Astrocyte (in vitro differentiated cells and primary cell): ENCODE results near the gene JAG2. TPM values are rescaled to one million over a fixed set of nuclear protein-coding genes. Genes with fewer than 3 reads are reported as not detected.

Experiments
- DNase-seq: peaks from one replicate; pipeline ENCODE4 v3.0.0-alpha.2; 2010; ENCODE audit warnings: low read depth
- FAIRE-seq: peaks from 2 replicates; lab custom pipeline; 2011; peaks lifted over from hg19 to GRCh38; lab: Jason Lieb, UNC
- H2AFZ ChIP-seq: 2 replicates; pipeline ENCODE4 v1.6.0; 2012; ENCODE audit warnings: low read depth, low read length, inconsistent platforms
- H3K27ac ChIP-seq: 2 replicates; pipeline ENCODE4 v1.5.1; 2011; ENCODE audit warnings: low read depth, low read length, inconsistent platforms
- H3K27me3 ChIP-seq: 2 replicates; pipeline ENCODE4 v1.6.0; 2011; ENCODE audit warnings: low read length, inconsistent platforms; ENCODE audit not compliant: insufficient read depth
- H3K36me3 ChIP-seq: 2 replicates; pipeline ENCODE4 v1.5.1; 2011; ENCODE audit warnings: low read length, inconsistent platforms; ENCODE audit not compliant: insufficient read depth
- H3K4me1 ChIP-seq: 2 replicates; pipeline ENCODE4 v1.5.1; 2011; ENCODE audit warnings: low read length, inconsistent platforms; ENCODE audit not compliant: insufficient read depth
- H3K4me2 ChIP-seq: 2 replicates; pipeline ENCODE4 v1.6.0; 2012; ENCODE audit warnings: low read length, inconsistent platforms
- H3K4me3 ChIP-seq: 2 replicates; pipeline ENCODE4 v1.5.1; 2011; ENCODE audit warnings: low read depth, mild to moderate bottlenecking, low read length, inconsistent platforms; ENCODE audit not compliant: insufficient read depth
- H3K79me2 ChIP-seq: 2 replicates; pipeline ENCODE4 v1.6.0; 2012; ENCODE audit warnings: mild to moderate bottlenecking, low read length, inconsistent platforms; ENCODE audit not compliant: insufficient read depth
- H3K9ac ChIP-seq: 2 replicates; pipeline ENCODE4 v1.6.0; 2012; ENCODE audit warnings: mild to moderate bottlenecking, low read length, inconsistent platforms
- H3K9me3 ChIP-seq: 2 replicates; pipeline ENCODE4 v1.5.1; 2012; ENCODE audit warnings: low read depth, mild to moderate bottlenecking, low read length, inconsistent platforms; ENCODE audit not compliant: insufficient read depth
- H4K20me1 ChIP-seq: 2 replicates; pipeline ENCODE4 v1.6.0; 2012; ENCODE audit warnings: low read length, inconsistent platforms; ENCODE audit not compliant: insufficient read depth
- H3K27ac Mint-ChIP-seq: one replicate; pipeline ENCODE4 v1.8.0; 2021; ENCODE audit warnings: mild to moderate bottlenecking, mixed read lengths; ENCODE audit not compliant: unreplicated experiment
- H3K27me3 Mint-ChIP-seq: one replicate; pipeline ENCODE4 v1.8.0; 2021; ENCODE audit warnings: low read depth, mixed read lengths; ENCODE audit not compliant: unreplicated experiment
- H3K36me3 Mint-ChIP-seq: one replicate; pipeline ENCODE4 v1.8.0; 2021; ENCODE audit warnings: low read depth, mixed read lengths; ENCODE audit not compliant: unreplicated experiment
- H3K4me1 Mint-ChIP-seq: one replicate; pipeline ENCODE4 v1.8.0; 2021; ENCODE audit warnings: low read depth, mixed read lengths; ENCODE audit not compliant: unreplicated experiment
- H3K4me3 Mint-ChIP-seq: one replicate; pipeline ENCODE4 v1.8.0; 2021; ENCODE audit warnings: mild to moderate bottlenecking, moderate library complexity, mixed read lengths; ENCODE audit not compliant: unreplicated experiment
- H3K9me3 Mint-ChIP-seq: one replicate; pipeline ENCODE4 v1.8.0; 2021; ENCODE audit warnings: mild to moderate bottlenecking, mixed read lengths; ENCODE audit not compliant: unreplicated experiment
- CTCF ChIP-seq: IDR thresholded peaks from 2 replicates; pipeline ENCODE4 v1.5.1; 2011; ENCODE audit warnings: low read depth, mild to moderate bottlenecking, inconsistent platforms, low read length, moderate library complexity; ENCODE audit not compliant: insufficient read depth
- EZH2 ChIP-seq: IDR thresholded peaks from 2 replicates; pipeline ENCODE4 v1.6.1; 2012; ENCODE audit warnings: mild to moderate bottlenecking, low read length, inconsistent platforms; ENCODE audit not compliant: insufficient read depth
- total RNA-seq: library from RNA; stranded (reverse); gene quantifications from 2 replicates; pipeline ENCODE4 v1.2.1, GENCODE V29; 2021

Gene JAG2
- total RNA-seq, 1 donor from 2014 or later = 6.6 TPM

- peaks cover 3% of the 10 kb centered on the region for H3K9me3 Mint-ChIP-seq
- Histone ChIP-seq H3K27ac (no peak overlapping the region), H3K4me3 (no peak overlapping the region), H3K4me2 (no peak overlapping the region), H3K27me3 (peaks cover 32% of the 10 kb centered on the region), H3K4me1 (no peaks in the 10 kb centered on the region), H3K9ac (no peak overlapping the region), H3K9me3 (no peaks in the 10 kb centered on the region), H3K79me2 (no peaks in the 10 kb centered on the region), H4K20me1 (no peaks in the 10 kb centered on the region), H2AFZ (no peak overlapping the region), H3K36me3 (no peaks in the 10 kb centered on the region)
- H3K27ac Mint-ChIP-seq = no peak overlapping the region
- no peak overlapping the region for H3K4me3 Mint-ChIP-seq
- FAIRE-seq (no peak), DNase-seq (no peak)
- no peaks in the 10 kb centered on the region for H3K36me3 Mint-ChIP-seq
- TF ChIP-seq CTCF (no peak), EZH2 (no peak)
- no peaks in the 10 kb centered on the region for H3K4me1 Mint-ChIP-seq
- peaks cover 42% of the 10 kb centered on the region for H3K27me3 Mint-ChIP-seq
Observed at GRCh38 chr14:105108516-105108864, 60.1 kb downstream of the JAG2 start.

GRCh38 chr14:105107781-105108515, 60.6 kb downstream of the JAG2 start:
- Histone ChIP-seq H3K36me3 (no peaks in the 10 kb centered on the region), H3K79me2 (no peaks in the 10 kb centered on the region), H3K27ac (no peak overlapping the region), H3K9me3 (no peaks in the 10 kb centered on the region), H3K4me3 (no peak overlapping the region), H2AFZ (no peak overlapping the region), H3K9ac (no peak overlapping the region), H3K4me1 (no peaks in the 10 kb centered on the region), H3K4me2 (no peak overlapping the region), H4K20me1 (no peaks in the 10 kb centered on the region), H3K27me3 (peaks cover 36% of the 10 kb centered on the region)
- DNase-seq (no peak), FAIRE-seq (no peak)
- H3K27ac Mint-ChIP-seq = no peak overlapping the region
- peaks cover 47% of the 10 kb centered on the region for H3K27me3 Mint-ChIP-seq
- no peak overlapping the region for H3K4me3 Mint-ChIP-seq
- no peaks in the 10 kb centered on the region for H3K4me1 Mint-ChIP-seq
- TF ChIP-seq CTCF (no peak), EZH2 (no peak)
- peaks cover 5% of the 10 kb centered on the region for H3K9me3 Mint-ChIP-seq
- H3K36me3 Mint-ChIP-seq = no peaks in the 10 kb centered on the region

- Histone ChIP-seq H3K9me3 (no peaks in the 10 kb centered on the region), H3K27me3 (peaks cover 38% of the 10 kb centered on the region), H4K20me1 (no peaks in the 10 kb centered on the region), H3K4me1 (no peaks in the 10 kb centered on the region), H3K9ac (no peak overlapping the region), H3K79me2 (no peaks in the 10 kb centered on the region), H2AFZ (no peak overlapping the region), H3K27ac (no peak overlapping the region), H3K4me2 (no peak overlapping the region), H3K4me3 (no peak overlapping the region), H3K36me3 (no peaks in the 10 kb centered on the region)
- H3K4me3 Mint-ChIP-seq = no peak overlapping the region
- DNase-seq (no peak), FAIRE-seq (no peak)
- TF ChIP-seq EZH2 (no peak), CTCF (no peak)
- no peaks in the 10 kb centered on the region for H3K4me1 Mint-ChIP-seq
- H3K27ac Mint-ChIP-seq = no peak overlapping the region
- no peaks in the 10 kb centered on the region for H3K36me3 Mint-ChIP-seq
- peaks cover 5% of the 10 kb centered on the region for H3K9me3 Mint-ChIP-seq
- H3K27me3 Mint-ChIP-seq = peaks cover 53% of the 10 kb centered on the region
Observed at GRCh38 chr14:105107351-105107750, 61.2 kb downstream of the JAG2 start.
